Embryonic facial prominence (tissue), 1 donor: Measurements from ENCODE around the gene SLC27A1.
"Not testable (repeated sequence)": the region's sequence is repeated elsewhere in the genome, so short reads cannot be mapped to it uniquely, and the experiment has no call there.

Experiments
- DNase-seq: peaks from one replicate; pipeline ENCODE4 v3.0.0-alpha.2; 2016; ENCODE audit errors: extremely low spot score

SLC27A1 gene

DNA sequence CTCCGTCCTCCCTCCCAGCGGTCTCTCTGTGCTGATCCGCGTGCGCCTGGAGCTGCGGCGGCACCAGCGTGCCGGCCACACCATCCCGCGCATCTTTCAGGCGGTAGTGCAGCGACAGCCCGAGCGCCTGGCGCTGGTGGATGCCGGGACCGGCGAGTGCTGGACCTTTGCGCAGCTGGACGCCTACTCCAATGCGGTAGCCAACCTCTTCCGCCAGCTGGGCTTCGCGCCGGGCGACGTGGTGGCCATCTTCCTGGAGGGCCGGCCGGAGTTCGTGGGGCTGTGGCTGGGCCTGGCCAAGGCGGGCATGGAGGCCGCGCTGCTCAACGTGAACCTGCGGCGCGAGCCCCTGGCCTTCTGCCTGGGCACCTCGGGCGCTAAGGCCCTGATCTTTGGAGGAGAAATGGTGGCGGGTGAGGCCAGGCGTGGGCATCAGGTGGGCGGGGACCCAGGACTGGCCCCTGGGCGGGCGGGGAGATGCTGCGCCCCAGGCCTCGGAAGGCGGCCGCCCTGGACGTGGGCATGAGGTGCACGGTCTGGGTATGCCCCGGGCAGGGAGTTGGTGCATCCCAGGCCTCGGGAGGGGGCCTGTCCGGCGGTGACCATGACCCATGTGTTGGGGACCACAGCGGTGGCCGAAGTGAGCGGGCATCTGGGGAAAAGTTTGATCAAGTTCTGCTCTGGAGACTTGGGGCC lies 16.4 kb downstream of the SLC27A1 start:
- DNase-seq = no peak

DNA sequence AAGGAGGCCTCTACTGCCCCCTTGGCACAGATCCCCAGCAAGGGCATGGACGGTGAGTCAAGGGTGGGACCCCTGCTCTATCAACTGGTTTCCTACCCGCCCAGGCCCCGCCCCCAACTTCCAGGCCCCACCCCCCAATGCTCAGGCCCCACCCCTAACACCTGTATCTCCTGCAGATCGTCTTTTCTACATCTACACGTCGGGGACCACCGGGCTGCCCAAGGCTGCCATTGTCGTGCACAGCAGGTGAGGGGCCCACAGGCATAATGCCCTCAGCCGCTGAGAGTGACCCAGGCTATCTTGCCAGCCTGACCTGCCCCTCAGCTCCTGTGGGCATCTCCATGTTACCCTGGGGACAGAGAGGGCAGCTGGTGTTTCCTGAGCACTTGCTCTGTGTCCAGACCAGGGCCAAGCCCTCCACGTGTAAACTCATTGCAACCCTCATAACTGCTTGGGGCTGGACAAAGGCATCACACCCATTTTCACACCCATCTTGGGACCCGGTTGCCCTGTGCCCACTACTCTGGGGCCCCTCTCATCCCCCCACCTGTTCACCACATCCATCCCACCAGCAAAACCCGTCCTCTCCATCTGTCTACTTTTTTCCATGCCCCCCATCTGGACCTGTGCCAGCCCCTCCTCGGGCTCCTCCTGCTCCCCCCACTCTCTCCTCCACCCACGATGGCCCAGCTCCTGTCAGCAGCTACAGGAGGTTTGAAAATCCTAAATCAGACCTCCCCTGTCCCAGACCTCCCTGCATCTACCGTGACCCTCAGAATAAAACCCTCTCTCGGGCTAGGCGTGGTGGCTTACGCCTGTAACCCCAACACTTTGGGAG lies 17.2 kb downstream of the SLC27A1 start:
- DNase-seq = no peak

DNA sequence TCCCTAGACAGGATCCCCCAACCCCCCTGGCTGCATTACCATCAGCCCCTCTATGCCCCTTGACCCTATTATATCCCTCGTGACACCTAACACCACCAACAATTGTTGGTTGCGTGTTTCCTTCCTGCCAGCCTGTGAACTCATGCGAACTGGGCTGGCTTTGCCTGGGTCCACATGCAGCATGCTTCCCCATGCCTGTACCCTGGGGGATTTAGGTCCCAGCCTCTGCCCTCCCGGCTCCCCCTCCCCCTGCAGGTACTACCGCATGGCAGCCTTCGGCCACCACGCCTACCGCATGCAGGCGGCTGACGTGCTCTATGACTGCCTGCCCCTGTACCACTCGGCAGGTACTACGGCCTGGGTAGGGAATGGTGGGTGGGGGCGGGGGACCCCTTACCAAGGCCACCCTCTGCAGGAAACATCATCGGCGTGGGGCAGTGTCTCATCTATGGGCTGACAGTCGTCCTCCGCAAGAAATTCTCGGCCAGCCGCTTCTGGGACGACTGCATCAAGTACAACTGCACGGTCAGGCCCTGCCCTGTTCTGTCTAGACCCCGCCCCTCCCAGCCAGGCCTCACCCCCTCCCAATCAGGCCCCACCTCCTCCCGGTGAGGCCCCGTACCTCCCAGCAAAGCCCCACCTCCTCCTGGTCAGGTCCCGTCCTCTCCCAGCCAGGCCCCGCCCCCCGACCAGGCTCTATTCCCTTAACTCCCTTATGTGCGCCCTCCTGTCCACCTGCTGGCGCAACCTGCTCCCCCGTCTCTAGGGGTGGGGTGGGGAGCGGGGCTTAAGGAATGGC lies 18.5 kb downstream of the SLC27A1 start:
- no peak for DNase-seq

DNA sequence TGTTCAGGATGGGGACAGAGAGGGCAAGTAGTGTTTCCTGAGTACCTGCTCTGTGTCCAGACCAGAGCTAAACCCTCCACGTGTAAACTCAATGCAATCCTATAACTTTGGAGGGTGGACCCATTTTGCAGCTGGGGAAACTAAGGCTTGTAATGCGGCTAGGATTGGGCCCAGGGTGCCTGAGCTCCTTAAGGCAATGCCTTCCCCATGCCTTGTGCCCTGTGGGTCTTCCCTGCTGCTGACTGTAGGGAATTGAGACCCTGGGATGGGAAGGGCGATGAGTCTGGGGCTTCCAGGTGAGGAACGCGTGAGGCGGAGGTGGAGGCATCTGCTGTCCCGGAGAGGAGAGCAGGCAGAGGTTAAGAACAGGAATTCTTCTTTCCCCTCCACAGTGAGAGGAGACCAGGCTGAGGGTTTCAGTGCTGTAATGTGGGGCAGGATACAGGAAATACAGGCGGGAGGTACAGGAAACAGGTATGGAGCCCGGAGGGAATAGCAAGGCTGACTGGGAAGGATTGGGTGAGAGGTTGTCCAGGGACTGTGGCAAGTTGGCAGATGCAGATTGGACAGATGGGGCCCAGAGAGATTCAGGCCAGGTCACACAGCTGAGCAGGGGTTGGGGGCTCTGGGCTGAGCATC lies 19.2 kb downstream of the SLC27A1 start:
- DNase-seq = no peak

DNA sequence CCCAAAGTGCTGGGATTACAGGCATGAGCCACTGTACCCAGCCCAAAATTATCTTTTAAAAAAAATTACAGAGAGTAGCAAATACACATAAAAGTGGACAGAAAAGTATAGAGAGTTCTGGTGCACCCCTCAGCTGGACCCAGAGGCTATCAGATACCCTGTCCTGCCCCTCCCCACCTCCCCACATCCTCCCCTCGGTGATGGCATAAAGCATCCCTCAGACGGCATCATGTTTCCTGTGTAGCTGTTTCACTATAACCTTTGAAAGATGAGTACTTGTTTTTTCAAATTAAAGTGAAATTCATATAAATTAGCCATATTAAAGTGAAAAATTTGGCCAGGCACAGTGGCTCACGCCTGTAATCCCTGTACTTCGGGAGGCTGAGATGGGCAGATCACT lies 20.1 kb downstream of the SLC27A1 start:
- no peak for DNase-seq

DNA sequence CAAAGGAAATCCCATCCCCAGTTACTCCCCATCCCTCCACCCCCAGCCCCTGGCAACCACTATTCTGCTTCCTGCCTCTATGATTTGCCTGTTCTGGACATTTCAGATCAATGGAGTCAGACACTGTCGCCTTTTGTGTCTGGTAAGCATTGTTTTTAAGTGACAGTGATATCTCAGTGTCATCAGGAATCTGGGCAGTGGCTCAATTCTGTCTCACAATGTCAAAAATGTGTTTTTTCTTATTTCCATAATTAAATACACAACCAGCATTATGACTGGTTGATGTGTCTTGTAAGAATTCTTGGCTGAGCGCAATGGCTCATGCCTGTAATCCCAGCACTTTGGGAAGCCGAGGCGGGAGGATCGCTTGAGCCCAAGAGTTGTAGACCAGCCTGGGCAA lies 21.0 kb downstream of the SLC27A1 start:
- no peak for DNase-seq

DNA sequence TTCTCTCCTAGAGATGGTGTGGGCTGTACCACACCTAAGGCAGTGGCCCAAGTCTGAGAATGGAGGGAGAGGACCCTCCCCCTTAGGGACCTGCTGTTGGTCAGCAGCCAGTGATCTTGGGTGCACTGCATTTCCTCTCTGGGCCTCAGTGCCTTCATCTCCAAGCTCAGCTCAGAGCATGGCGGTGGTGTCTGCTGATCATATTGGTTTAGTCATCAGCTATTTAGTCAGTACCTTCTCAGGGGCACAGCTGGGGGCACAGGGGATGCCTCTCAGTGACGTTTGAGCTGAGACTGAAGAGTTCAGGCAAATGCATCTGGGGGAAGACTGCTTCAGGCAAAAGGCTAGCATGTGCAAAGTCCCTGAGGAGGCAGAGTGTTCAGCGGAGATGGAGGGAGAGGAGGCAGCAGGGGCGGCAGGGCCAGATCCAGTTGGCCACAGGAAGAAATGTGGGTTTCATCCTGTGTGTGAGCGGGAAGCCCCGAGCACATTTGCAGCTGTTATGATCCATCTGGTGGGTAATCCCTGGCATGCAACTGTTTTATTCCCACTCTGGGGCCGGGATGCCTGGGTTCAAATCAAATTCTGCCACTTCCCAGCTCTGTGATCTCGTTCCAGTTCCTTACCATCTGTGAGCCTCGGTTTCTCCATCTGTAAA lies 25.4 kb downstream of the SLC27A1 start:
- DNase-seq = no peak

DNA sequence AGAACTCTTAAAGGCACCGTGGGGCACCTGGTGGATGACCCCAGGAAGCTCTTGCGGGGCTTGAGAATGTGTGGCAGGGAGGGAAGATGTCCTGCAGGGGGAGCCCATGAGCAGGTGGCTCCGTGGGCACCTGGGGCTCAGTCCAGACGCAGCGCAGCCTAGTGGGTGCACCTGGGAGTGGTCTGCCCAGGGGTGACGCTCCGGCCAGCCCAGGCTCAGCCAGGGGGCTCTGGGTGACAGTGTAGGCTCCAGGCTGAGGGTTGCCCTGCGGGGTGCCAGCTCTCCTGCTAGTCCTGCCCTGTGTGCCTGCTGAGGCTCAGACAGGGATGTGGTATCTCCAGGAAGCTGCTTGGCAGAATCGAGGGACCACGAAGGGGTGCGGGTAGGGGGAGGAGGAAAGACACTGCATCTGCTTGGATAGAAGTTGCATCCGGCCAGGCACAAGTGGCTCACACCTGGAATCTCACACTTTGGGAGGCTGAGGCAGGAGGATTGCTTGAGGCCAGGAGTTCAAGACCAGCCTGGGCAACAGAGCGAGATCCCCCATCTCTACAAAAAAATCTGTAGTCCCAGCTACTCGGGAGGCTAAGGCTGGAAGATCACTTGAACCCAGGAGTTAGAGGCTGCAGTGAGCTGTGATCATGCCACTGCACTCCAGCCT lies 26.1 kb downstream of the SLC27A1 start:
- DNase-seq = no peak

DNA sequence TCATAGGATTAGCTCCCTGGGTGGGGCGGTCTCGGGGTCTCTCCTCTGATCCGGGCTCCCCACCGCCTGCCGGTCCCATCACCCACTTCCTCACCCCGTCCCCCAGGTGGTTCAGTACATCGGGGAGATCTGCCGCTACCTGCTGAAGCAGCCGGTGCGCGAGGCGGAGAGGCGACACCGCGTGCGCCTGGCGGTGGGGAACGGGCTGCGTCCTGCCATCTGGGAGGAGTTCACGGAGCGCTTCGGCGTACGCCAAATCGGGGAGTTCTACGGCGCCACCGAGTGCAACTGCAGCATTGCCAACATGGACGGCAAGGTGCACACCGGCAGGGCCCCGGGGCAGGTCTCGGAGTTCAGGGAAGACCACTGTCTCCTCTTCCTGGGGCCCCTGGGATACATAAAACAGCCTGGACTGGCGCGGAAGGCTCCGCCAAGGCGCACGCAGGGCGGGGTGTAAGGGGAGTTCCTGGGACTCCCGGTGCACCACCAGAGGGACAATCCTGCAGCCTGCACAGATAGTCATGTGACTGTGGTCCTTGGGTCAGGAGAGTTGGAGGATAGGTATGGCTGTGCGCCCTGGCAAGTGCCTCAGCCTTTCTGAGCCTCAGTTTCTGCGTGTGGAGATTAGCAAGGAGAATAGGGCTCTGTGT lies 26.9 kb downstream of the SLC27A1 start:
- no peak for DNase-seq

DNA sequence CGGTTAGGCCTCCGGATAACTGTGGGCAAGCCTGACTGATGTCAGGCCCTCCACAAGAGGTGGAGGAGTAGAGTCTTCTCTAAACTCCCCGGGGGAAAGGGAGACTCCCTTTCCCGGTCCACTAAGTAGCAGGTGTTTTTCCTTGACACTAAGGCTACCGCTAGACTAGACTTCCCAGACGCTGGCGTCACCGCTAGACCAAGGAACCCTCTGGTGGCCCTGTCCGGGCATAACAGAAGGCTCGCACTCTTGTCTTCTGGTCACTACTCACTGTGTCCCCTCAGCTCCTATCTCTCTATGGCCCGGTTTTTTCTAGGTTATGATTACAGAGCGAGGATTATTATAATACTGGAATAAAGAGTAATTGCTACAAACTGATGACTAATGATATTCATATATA lies 28.7 kb downstream of the SLC27A1 start:
- DNase-seq = not testable (repeated sequence)

DNA sequence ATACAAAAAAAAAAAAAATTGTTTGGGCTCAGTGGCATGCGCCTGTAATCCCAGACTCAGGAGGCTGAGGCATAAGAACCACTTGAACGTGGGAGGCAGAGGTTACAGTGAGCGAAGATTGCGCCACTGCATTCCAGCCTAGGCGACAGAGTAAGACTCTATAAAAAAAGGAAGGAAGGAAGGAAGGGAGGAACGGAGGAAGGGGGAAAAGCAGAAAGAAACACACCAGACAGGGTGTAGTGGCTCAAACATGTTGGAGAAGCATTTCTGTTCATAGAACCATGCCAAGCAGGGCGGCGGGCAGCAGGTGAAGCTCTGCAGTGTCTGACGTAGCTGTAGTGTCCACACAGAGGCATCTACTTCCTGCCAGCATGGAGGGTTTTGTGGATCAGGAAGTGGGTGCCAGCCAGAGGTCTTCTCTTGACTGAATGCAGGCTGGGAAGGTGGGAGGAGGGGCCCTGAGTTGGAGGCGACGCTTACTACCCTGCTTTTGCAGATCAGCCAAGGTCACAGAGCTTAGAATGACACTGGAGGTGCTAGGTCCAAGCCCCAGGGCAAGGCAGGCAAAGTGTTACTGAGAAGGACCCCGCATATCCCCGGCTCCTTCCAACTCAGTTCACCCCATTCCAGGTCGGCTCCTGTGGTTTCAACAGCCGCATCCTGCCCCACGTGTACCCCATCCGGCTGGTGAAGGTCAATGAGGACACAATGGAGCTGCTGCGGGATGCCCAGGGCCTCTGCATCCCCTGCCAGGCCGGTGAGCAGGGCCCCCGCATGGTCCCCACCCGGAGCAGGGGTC lies 29.5 kb downstream of the SLC27A1 start:
- no peak for DNase-seq

DNA sequence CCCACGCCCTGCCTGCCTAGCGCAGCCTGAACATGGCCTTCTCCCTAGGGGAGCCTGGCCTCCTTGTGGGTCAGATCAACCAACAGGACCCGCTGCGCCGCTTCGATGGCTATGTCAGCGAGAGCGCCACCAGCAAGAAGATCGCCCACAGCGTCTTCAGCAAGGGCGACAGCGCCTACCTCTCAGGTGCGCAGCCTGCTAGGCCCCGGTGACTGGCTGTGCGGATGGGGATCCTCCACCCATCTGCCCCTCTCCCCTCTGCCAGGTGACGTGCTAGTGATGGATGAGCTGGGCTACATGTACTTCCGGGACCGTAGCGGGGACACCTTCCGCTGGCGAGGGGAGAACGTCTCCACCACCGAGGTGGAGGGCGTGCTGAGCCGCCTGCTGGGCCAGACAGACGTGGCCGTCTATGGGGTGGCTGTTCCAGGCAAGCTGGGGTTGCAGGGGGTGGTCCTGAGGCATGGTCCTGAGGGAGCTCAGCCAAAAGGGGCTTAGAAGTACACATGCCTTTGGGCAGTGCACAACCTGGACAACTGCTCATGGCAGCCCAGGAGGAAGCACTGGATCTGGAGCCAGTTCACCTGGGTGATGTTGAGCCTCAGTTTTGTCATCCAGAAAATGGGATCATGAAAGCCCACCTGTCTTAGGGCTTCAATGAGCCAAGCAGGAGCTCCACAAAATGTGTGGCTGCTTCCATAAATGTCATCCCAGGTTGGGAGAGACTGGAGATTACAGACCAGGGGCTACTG lies 30.3 kb downstream of the SLC27A1 start:
- DNase-seq = no peak

DNA sequence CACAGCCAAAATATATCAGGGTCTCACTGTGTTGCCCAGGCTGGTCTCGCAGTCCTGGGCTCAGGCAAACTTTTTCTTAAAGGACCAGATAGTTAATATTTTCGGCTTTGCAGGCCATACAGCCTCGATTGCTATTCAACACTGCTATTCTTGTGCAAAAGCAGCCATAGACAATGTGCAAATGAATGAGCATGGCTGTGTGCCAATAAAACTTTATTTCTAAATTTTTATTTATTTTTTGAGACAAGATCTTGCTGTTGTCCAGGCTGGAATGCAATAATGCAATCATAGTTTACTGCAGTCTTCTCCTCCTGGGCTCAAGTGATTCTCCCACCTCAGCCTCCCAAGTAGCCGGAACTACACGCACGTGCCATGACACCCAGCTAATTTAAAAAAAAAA lies 32.9 kb downstream of the SLC27A1 start:
- DNase-seq = no peak

DNA sequence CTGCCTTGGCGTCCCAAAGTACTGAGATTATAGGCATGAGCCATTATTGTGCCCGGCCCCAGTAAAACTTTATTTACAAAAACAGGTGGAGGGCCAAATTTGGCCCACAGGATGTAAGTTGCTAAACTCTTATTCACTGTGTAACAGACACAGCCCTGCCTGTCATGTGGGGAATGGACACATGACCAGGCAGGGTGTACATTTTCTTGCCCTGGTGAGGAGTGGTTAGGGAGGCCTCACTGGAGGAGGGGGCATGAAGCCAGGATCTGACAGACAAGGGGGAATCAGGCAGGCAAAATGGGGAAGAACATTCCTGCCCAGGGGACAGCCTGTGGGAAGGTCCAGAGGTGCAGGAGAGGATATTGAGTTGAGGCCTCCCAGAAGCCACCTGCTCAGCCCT lies 33.7 kb downstream of the SLC27A1 start:
- no peak for DNase-seq

DNA sequence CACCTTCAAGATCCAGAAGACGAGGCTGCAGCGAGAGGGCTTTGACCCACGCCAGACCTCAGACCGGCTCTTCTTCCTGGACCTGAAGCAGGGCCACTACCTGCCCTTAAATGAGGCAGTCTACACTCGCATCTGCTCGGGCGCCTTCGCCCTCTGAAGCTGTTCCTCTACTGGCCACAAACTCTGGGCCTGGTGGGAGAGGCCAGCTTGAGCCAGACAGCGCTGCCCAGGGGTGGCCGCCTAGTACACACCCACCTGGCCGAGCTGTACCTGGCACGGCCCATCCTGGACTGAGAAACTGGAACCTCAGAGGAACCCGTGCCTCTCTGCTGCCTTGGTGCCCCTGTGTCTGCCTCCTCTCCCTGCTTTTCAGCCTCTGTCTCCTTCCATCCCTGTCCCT lies 34.1 kb downstream of the SLC27A1 start:
- no peak for DNase-seq

DNA sequence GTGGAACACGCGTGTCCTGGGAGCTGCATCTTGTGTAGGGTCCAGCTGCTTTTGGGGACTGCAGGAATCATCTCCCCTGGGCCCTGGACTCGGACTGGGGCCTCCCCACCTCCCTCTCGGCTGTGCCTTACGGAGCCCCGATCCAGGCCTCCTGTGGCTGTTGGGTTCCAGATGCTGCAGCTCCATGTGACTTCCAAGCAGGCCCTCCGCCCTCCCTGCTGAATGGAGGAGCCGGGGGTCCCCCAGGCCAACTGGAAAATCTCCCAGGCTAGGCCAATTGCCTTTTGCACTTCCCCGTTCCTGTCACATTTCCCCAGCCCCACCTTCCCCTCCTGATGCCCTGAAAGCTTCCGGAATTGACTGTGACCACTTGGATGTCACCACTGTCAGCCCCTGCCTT lies 34.9 kb downstream of the SLC27A1 start:
- no peak for DNase-seq

DNA sequence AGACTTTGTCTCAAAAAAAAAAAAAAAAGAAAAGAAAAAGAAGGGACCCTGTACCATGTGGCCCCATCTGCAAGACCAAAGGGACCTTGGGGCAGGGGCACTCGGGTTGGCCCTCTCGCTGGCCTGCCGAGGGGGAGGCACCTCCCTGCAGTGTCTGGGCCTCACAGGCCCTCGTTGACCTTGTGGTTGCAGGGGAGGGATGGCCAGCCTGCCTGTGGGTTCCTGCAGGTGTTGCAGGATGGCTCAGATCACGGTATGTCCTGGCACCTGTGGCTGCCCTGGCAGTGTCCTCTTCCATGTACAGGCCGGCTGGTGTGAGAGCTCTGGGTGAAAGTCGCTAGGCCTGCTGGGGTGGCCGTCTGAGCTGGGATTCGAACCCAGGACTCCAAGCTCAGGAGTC lies 36.4 kb downstream of the SLC27A1 start:
- DNase-seq = no peak

DNA sequence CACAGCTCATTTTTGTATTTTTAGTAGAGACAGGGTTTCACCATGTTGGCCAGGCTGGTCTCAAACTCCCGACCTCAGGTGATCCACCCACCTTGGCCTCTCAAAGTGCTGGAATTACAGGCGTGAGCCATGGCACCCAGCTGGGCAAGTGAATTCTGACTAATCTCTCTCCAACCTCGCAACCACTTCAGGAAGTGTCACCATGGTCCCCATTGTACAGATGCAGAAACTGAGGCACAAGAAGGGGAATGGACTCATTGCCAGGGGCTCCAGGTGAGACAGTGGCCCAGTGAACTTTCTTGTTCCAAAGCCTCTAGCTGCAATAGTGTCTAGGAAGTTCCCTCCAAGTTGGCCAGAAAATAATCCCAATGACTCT lies 38.2 kb downstream of the SLC27A1 start:
- not testable (repeated sequence) for DNase-seq
